Measurements from ENCODE around the gene THADA.
"Not testable (repeated sequence)": the region's sequence is repeated elsewhere in the genome, so short reads cannot be mapped to it uniquely, and the experiment has no call there.

Gene THADA

DNA sequence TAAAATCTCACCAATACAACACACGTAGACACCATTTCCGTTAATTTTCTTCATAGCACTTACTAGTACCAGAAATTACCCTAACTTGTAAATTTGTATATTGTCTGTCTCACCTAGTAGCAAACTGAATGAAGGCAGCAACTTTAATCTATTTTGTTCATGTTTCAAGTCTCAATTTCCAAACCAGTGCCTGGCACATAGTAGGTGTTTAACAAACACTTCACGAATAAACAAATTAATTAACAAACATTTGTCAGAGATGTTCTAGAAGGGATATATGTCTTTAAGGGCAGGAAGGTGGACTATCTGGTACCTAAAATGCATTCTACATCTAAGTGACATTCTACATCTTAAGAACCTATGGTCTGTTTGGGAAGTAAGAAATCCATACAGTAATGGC, 963 bp downstream of the THADA start:
- no peak for DNase-seq

DNA sequence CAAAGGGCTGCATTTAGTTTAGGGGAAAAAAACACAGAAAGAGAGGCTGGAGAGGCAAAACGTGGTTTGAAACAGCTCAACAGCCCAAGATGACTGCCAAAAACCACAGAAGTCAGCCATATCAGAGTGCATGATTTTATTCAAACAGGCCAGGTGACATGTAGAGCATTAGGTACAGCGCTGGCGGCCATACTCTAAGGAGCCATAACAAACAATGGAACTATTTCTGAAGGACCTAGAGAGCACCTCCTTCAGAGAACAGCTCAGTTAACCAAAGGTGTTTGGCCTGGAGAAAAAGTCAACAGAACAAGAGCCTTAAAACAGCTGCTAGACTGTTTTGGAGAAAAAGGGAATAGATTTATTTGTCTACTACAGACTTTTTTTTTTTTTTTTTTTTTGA, 2.6 kb downstream of the THADA start:
- DNase-seq: no peak

DNA sequence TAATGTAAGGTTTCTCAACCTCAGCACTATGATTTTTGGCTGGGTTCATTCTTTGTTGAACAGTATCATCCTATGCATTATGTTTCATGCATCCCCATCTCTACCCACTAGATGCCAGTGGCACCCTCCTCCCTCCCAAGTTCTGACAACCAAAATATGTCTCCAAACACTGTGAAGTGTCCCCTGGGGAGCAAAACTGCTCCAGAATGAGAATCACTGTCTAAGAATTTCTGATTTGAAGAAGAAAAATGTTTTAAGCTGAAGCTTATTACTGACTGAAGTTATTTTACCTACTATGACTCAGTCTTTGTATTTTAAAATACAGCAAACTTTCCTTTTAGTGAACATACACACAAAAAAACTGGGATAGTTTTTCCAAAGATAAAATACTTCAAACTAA, 3.4 kb downstream of the THADA start:
- DNase-seq: peak; percentile 97

- no peak for DNase-seq
Measured at GRCh38 chr2:43585708-43586107, 10.1 kb downstream of the THADA start.

- DNase-seq: no peak
Measured at GRCh38 chr2:43579275-43579981, 16.4 kb downstream of the THADA start.

DNA sequence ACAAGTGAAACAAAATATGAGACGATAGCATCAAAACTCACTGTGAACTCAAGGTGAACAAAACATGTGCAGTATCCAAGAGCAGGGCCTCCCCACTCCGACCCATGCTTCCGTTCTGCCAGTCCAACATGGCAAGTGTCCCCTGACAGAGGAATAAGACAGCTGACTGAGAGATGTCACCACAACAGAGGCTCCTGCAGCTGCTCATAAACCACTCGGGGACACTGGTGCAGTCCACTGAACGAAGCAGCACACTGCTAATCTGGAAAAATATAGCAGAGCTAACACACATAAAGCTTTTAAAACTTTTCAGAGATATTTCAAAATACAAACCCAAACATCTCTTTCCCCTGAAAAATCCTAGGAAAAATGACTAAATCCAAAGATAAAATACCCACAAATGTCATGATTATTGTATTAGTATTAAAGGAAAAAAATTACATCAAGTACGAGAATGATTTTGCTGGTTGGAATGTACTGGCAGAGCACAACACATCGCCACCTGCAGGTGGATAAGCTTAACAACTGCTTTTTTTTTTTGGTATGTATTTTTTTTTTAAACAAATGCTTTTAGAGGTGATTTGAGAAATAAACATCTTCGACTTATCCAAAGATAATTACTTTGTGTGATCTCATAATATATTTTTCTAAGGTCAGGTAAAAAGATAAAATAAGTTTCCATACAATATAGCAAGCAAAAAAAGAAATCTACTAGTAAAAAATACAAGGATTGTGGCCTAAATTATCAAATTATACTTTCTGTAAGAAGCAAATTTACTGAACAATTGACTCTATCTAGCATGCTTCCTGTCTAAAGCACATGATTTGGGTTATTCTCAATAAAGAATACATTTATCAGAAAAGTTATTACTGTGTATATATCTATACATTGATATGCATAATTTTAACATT, 18.6 kb downstream of the THADA start:
- peak; percentile 79 for DNase-seq

DNA sequence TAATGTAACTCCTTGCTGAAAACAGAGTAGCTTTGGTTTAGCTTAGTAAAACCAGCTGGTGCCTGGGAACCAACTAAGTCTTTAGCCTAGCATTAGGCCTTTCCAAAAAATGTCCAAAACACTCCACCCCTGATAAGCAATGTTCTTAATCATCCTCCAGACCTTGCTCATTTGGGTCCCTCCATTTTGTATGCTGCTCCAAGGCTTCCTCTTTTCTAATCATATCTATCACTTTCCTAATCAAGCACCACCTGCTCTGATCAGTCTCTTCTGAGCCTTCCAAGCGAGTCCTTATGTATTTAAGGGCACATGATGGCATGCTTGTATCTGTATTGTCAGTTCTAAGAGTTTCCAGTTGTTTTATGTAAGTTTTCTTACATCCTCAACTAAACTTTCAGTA, 23.6 kb downstream of the THADA start:
- DNase-seq: no peak

- DNase-seq: no peak
Measured at GRCh38 chr2:43569921-43570320, 25.9 kb downstream of the THADA start.

DNA sequence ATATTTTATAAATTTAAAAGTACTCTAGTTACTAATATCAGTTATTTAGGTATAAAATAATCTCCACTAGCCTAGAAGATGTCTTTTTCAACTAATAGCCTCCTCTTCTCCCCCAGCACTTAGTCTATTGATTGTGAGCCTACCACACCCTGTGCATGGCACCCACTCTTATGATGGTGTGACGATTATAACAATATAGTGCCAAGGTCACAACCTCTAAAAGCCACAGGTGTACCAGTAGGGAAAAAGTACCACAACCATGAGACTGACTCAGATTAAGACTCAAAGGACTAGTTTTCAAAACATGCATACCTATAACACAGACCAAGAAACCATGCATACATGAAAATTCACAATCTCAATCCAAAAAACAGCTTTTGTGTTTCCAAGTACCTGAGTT, 27.6 kb downstream of the THADA start:
- no peak for DNase-seq

GRCh38 chr2:43566461-43566729, 29.4 kb downstream of the THADA start:
- no peak for DNase-seq

DNA sequence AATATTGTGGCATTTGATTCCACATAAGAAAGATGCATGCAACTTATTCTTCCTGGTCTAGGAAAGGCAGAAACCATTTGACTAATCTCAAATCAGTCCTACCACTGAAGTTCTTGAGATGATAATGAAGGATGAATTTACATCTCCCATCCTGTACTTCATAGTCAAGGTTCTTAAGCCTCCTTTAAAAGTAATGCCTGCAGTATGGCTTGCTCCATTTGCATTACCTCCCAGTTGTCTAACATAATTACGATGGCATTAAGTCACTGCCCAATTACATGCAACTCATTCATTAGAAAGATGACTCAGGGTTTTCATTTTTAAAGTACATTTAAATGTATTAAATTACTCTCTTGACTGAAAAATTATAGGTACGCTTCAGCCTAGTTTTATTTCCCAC, 32.2 kb downstream of the THADA start:
- no peak for DNase-seq

- no peak for DNase-seq
Measured at GRCh38 chr2:43560231-43560547, 35.6 kb downstream of the THADA start.

- DNase-seq: no peak
Measured at GRCh38 chr2:43559391-43560230, 36.2 kb downstream of the THADA start.

- no peak for DNase-seq
Measured at GRCh38 chr2:43557196-43557595, 38.6 kb downstream of the THADA start.

- DNase-seq: no peak
Measured at GRCh38 chr2:43556256-43556655, 39.6 kb downstream of the THADA start.

GRCh38 chr2:43553341-43553855, 42.4 kb downstream of the THADA start:
- no peak for DNase-seq

- DNase-seq: no peak
Measured at GRCh38 chr2:43551990-43552389, 43.8 kb downstream of the THADA start.

GRCh38 chr2:43548381-43548780, 47.5 kb downstream of the THADA start:
- not testable (repeated sequence) for DNase-seq

GRCh38 chr2:43542285-43542933, 53.4 kb downstream of the THADA start:
- peak; percentile 50 for DNase-seq

GRCh38 chr2:43541165-43541564, 54.7 kb downstream of the THADA start:
- no peak for DNase-seq

GRCh38 chr2:43540021-43540779, 55.6 kb downstream of the THADA start:
- peak; percentile 82 for DNase-seq

DNA sequence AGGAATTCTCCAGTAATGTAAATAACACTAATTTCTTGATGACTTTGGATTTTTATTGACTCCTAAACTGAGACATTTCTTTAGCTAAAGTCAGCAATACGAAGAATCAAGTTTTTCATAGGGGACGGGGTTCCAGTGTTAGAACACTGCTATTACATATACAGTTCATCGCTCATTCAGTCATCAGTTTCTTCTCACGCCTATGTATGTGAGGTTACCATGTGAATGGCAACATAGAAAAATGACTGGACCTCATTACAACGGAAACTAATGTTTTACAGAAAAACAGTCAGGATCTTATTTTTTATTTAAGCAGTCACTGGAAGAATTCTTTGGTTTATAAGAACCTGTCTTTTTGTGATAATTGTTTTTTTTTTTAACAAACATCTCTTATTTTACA, 56.4 kb downstream of the THADA start:
- DNase-seq: peak; percentile 19

Measured in fibroblast of skin of back (primary cell).